COR-L47 (cell line): ENCODE data around the gene ARPC2.

Experiments
- DNase-seq: peaks from one replicate; lab custom pipeline; 2025; lab: John Stamatoyannopoulos, UW

Gene ARPC2

DNA sequence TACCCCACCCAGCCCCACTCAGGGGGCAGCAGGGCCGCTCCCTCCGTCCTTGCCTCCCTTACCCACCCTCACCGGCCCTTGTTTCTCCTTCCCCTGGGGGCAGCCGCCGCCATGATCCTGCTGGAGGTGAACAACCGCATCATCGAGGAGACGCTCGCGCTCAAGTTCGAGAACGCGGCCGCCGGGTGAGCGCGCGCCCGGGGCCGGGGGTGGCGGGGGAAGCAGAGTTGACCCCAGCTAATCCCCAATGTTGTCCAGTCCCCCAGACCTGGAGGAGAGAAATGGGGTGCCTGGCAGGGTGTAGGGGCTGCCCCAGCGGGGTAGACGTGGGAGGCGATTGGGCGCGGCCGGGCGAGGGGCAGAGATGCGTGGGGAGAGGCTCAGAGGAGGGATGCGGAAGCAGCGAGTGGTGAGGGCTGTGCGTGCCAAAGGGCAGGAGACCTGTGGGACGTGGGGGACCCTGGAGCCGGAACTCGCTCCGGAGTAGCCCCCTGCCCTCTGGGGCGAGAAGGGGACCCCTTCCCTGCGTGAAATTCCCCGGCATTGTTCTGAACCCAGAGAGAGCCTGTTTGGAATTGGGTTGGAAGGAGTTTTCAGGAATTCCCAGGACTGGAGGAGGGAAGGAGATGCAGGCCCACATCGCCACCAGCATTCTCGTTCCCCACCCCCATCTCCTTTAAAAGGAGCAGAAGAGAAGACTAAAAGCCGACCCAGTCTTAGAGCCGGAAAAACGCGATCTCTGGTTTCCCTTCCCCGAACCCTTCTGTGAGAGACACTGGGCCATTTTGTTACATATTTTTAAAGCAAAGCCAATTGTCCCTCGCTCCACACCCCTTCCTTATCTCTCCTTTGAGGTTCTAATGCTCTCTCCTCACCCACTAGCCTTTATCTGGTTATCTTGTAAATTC, 625 bp downstream of the ARPC2 start:
- DNase-seq: no peak

DNA sequence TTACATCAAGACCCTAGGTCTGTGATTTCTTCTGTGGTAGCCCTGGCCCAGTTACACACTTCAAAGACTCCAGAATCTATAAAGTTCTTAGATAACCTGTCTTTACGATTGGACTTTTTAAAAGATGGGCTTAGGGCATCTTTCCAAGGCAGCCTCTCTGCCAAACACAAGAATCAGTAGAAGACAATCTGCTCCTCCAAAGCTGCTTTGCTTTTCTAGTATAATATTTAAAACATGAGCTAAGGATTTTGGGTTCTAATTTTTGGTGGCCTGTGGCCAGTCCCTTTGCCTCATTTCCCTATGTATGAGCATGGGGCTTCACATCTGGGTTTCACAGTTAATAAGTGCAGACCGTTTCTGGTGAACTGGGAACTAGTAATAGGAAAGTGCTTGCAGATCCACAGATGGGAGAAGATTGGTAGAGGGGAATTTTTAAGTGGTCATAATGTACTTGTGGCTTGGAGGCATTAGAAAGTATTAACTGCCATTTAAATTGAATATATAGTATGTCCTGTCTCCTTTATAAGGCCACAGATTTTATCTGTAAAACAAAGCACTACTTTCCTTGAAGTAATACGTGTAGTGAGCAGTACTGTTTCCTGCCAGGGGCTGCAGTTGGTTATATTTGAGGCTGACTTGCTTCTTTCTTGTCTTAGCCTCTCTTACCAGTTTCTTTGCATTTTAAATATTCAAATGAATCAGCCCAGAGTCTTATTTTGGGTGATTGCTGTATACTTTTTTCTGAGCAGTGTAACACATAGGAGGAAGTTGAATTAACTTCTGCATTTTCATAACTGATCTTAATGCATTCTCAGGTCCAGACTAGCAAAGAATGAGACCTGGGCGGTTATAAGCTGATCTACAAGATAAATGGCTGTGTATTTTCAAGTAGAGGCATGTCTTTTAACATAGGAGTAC, 1.5 kb downstream of the ARPC2 start:
- DNase-seq: no peak

DNA sequence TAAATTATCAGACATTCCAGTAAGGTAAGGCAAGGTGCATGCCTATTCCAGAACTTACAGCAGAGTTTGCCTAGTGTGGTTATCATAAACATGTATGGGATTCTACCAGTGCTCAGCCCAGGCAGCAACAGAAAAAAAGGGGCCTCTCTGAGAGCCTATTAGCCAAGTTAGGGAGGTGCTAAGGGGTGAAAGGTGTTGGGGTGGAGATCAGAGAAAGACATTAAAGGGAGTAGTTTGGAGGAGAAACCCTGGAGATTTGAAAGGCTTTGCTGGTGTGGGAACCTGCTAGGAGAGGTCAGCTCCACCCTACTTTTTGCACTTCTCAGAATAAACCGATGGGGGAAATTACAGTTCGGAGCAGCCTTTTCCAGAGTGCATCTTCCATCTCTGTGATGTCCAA, 2.9 kb downstream of the ARPC2 start:
- DNase-seq: no peak

DNA sequence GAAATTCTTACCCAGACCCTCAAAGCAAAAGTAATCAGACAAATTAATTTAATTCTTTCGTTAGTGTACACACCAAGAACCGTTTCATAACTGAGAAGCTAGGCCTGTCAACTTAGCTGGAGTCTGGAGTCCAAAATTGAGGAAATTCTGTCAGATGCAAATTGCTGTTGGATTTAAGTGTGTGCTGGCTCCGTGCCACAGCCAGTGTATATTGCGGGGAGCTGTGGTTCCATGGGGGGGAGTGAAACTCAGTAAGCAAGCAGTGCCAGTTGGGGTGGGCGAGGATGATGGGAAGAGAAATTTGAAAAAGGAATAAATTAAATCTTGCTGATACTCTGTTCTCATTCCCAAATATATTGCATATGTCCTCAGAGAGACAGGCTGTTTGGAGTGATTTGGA, 4.0 kb downstream of the ARPC2 start:
- DNase-seq: no peak

DNA sequence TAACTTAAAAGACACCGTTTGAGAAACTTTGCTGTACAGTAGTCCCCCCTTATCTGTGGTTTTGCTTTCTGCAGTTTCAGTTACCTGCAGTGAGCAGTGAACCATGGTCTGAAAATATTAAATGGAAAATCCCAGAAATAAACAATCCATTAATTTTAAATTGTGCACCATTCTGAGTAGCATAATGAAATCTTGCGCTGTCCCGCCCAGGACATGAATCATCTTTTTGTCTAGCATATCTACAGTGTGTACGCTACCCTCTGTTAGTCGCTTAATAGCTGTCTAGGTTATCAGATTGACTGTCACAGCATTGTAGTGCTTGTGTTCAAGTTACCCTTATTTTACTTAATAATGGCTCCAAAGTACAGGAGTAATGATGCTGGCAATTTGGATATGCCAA, 6.1 kb downstream of the ARPC2 start:
- DNase-seq: no peak

DNA sequence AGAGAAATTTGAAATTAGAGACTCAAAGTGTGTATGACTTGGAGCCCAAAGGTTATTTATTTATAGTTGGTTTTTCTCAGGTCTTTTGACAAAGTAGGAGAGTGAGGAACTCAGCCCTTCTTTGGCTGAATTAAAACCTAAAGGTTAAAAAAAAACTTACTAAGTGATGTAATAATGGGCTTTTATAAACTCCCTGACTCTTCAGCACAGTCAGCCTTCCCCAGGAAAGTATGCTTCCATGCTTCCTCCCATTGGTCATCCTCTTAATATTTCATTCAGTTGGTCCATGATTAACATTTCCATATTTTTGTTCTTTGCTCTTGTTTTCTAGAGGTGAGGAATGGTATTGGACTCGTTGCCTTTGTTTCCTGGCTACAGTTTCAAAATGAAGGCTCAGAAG, 7.2 kb downstream of the ARPC2 start:
- DNase-seq: no peak

DNA sequence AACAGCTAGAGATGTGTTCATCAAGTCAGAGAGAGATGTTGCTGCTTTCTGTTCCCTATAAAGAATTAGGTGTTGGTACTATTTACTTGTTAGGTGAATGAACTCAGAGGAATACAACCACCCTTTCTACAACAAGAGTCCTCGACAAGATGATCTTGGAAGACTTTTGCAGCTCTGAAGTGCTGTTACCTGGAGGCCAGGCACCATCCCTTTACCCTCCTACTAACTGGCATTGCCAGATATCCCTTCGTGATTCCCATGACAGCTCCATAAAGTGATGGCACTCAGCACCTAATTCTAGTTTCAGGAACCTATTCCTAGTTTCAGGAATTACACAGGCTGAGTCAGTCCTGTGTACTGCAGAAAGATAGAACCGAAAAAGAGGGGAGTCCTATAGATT, 9.9 kb downstream of the ARPC2 start:
- DNase-seq: no peak

DNA sequence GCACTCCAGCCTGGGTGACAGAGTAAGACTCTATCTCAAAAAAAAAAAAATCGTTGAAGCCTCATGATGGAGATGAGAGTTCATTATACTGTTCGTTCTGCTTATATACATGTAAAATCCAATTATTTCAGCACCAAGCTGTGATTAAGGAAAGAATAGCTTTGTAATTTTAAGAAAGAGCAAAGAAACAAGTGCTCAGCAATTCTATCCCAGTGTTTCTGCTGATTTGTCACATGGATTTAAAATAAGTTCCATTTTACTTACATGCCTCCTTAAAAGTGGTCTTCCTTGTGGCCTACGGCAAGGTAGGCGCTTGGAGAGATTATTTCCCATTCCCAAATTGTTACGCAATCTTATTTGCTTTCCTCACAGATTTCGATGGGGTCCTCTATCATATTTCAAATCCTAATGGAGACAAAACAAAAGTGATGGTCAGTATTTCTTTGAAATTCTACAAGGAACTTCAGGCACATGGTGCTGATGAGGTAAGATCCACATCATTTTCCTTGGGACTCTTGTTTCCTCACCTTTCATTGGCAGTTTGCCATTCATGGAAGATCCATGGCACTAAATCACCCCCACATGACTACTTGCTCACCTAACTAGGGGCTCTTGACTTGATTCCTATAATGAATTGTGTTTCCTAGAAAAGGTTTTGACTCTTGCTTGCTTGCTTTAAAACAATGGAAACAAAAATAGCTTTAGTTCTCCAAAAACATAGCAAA, 11.5 kb downstream of the ARPC2 start:
- DNase-seq: no peak

DNA sequence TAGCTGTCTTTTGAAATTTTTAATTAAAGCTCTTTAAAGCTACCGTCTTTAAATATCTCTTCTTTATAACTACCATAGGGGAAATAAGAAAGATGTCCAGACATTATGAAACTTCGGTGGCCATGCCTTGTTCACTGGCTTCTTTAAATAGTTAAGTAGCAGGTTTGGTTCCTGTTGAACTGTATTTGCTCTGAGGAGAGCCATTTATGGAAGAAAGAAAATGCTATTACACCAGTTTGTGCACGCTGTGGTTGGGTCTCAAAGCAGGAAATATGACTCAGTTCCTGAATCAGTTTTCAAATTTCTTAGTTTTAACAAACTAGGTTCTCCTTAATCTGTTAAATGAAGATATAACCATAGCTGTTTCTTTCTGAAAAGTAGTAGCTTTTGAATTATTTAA, 12.2 kb downstream of the ARPC2 start:
- DNase-seq: no peak

DNA sequence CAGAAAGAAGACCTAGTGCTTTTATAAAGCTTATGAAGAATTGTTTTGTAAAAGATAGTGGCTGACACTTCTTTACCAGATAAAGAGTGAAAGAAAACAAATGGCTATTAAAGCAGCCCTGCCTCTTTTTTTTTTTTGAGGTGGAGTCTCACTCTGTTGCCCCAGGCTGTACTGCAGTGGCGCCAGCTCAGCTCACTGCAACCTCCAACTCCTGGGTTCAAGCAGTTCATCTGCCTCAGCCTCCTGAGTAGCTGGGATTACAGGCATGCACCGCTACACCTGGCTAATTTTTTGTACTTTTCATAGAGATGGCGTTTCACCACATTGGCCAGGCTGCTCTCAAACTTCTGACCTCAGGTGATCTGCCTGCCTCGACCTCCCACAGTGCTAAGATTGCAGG, 12.9 kb downstream of the ARPC2 start:
- no peak for DNase-seq

DNA sequence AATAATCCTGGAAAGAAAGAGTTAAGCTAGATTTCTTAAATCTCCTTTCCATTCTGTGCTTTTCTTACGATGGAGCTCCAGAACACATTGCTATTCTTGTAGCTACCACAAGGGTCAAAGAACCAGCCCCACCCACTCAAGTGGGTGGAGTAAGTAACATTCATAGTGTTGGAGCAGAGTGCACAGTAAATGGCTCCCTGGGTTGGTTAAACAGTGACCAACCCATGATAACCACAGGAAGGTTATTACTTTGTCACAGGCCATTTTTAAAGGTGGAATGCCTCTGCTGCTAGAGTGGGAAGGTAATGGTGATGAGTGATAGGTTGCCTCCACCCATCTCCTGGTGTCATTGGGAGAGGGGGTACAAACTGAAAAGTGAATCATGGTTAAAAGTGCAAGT, 13.9 kb downstream of the ARPC2 start:
- no peak for DNase-seq

DNA sequence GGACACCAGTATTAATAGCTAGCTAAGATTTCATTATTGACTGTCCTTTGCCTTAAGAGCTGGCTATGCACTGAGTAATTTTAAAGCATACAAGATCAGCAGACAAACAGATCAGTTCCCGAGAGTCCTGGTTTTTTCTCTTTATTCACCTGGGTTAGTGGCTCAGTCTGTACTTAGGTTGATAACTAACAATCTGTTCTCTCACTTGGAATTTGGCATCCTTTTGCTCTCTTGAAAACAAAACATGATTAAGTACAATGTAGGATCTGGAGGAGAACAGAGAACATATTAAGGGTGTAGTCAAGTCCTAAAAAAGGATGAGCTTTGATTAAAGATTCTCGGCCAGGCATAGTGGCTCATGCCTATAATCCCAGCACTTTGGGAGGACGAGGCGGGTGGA, 16.6 kb downstream of the ARPC2 start:
- no peak for DNase-seq

DNA sequence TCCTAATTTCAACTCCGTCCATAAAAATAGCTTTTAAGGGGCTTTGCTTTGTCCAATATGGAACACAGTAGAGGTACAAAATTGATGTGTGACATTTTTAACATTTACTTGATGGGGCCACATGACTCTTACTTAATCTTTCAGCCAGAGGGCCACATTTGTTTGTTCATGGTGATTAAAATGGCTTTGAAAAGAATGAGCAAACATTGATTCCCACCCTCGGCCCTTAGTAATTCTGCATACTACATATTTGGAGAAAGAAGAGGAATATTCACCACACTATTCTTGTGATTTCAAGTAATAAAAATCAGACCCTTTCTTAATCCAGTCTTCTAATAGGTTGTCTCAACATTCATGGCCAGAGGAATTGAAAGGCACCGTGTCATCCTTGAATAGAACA, 17.5 kb downstream of the ARPC2 start:
- no peak for DNase-seq

DNA sequence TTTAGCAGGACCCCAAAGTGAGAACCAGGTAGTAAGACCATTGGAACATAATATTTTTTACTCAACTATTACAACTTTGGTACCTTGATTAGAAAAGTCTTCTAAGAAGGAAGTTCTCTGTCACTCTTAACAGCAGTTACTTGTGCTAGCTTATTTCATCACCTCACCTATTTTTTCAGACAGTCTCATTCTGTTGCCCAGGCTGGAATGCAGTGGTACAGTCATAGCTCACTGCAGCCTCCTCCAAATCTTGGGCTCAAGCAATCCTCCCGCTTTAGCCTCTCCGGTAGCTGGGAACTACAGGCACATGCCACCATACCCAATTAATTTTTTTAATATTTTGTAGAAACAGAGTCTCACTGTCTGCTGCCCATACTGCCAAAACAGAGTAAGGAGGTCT, 18.0 kb downstream of the ARPC2 start:
- DNase-seq: no peak

DNA sequence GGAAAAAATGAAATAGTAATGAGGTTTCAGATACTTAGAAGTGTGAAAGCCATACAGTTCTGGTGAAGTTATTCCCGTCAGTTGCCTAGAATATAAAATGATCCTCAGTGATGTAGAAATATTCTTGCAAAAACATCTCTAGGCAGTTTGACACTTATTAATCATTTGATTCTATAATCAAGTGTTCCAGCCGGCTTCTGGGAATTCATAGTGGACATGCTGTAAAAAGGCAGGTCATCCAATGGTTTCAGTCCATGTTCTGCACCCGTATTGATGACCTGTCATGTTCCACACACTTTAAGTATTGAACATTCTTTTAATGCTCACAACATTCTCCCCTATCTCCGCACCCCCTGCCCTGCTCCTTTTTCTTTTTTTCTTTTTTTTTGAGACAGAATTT, 19.8 kb downstream of the ARPC2 start:
- DNase-seq: no peak

DNA sequence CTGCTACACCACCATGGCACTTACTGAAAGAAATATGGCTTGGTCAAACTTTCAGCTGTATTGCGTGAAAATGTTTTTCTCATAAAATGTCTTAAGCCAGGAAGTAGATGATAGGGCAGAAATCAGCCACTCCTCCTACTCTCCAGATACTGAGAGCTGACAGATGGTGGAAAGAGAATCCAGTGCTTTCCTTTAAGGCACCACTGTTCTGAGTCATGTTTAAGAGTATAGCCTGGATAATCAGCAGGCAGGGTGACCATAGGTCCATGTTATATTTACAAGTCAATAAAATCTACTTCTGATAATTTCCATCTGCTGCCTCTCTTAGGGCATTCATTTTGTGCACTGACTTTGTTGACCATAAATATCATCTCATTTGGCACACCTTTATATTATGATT, 21.9 kb downstream of the ARPC2 start:
- DNase-seq: no peak

DNA sequence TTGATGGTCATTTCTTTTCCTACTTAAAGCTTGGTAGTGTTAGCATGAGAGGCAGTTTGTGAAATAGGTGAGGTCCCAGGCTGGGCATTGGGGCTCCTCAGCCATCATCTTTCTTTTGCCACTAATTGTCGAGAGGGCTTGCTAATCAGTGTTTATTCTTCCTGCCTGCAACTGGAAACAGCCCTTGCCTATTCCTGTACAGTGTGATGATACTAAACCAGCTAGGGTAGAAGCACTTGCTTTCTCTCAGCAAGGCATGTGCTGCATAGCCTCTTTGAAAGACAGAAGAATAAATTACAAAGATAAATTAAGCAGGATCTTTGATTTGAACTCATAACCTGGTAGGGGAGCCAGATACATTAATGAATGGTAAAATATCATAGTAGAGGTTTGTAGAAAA, 27.2 kb downstream of the ARPC2 start:
- DNase-seq: no peak

DNA sequence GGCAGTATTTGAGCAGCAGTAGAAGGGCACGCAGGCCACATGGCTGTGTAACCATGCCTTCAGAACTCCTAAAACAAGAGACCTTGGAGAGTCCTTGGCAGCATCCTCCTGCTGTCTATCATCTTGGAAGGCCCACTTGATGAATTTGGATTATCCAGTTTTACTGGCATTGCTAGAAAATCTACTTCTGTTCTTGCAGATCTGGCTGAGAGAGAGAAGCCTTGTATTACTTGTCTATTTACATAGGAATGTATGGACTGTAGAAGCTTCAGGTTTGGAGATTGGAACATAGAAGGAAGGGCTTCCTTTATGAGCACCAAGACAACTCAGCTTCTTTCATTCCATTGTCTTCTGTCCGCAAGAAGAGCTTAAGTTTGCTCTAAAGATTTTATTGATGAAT, 27.7 kb downstream of the ARPC2 start:
- DNase-seq: no peak

DNA sequence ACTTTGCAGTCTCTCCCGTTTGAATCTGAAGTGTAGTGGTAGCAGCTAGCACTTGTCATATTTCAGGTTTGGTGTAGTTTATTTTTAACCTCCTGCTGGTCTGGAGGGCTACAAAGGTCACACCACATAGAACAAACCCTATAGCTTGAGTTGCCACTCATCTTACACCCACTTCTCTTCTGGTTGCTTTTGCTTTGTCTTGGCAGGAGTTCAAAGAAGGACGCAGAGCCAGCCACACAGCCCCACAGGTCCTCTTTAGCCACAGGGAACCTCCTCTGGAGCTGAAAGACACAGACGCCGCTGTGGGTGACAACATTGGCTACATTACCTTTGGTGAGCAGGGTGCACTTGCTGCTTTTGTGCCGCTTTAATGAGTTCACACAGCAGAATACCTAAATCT, 28.2 kb downstream of the ARPC2 start:
- DNase-seq: no peak

DNA sequence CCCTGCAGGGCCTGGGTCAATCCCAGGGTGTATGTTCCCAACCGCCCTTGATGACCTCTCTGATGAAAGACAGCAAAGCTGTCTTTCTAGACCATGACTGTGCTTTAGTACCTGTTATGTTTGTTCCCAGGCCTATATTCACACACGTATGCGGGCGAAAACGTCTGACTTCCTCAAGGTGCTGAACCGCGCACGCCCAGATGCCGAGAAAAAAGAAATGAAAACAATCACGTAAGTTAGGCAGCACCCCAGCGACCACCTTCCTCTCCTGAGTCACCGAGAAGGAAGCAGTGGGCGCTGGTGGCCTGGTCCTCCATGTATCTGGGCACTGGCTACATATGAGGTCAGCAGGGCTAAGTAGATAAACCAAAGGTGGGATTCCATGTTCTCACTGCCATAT, 32.7 kb downstream of the ARPC2 start:
- no peak for DNase-seq

DNA sequence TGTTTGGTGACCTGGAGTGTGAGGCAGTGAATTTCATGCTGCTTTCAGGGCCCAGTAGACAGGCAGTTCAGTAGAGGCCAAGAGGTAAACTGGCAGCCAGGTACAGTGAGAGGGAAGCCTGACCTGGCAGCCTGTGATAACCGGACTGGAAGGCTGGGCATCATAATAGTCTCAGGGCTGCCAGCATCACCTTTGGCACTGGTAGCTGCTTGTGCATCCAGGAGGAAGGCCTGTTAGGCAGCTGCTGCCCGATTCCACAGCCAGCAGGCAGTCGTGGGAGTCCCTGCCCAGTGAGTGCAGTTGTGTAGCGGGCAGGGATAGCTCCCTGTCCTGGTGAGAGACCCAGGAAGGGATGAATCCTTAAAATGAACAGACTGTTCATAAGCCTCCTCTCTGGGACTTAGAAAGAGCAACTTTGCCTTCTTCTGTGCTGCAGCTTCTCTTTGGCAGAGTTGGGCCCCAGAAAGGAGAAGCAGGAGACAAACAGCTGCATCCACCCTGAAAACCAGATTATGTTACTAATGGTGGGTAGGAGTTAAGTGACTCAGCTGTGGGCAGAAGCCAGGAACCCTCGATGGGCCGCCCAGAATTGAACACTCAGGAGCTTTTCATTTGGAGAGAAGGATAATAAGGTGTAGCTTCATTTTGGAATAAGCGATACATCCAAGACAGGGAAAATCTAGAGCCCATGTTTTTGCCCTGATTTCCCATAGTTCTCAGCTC, 35.7 kb downstream of the ARPC2 start:
- no peak for DNase-seq

DNA sequence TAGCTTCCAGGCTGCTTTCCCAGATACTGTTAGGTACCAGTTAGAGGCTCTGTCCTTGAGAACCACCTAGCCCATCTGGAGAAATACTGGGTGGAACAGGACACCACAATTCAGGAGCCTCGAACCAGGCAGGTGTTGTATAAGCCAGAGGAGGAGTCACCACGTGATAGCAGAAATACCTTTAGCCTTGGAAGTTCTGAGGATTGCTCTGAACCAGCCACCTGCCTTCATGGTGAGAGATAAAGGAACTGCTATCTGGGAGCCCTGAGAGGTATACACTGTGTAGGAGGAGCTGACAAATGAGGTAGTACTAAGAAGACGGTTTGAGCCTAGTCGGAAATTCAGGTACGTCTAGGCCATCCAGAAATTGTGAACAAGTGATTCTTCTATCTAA, 36.2 kb downstream of the ARPC2 start:
- DNase-seq: no peak
